ENCODE measurements around the gene UBL5.
"Not testable (repeated sequence)": the region's sequence is repeated elsewhere in the genome, so short reads cannot be mapped to it uniquely, and the experiment has no call there.

UBL5 gene

DNA sequence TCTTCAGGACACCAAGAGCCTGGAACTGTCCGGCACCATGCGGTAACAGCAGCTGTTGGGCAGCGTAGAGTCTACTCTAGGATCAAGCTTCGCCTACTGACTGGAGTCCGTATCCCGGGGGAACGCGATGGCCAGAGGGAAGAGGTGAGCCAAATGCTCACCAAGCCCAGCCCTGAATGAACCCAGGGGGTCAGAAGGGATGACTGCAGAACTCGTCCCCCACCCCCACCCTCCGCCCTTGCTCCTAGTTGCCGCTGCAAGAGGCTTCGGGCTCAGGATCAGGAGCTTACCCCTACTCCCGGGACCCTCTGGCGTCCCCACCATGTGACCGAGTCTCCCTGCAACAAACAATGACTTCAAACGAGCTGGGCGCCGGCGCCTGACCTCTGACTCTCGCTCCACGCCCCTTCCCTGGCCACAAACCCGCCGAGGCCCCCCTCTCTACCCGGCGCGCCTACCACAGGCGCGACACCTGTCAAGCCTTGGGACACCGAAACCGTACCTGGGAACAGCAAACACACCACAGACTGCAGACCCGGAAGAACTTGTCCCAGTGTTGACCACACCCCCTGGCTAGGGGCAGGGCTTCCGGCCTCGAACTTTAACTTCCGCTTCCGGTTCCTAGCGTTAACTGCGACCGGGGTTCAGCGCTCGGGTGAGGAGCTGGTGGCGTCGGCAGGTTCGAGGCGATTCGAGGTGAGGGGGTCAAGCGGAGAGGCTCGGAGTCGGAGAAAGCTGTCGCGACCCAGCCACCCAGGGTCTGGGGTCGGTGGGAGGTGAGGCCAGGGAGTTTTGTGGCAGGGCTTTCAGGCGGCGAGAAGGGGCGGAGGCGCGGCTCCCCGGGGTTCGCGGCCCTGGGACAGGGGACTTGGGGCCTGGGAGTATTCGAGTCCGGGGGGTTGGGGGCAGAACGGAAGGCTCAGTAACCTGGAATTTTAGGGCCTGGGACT, at the start of gene UBL5:
Gene UBL5, plus strand, starts transcription at position 630 of the 950 bp plus-strand sequence. CDS start 420 bp downstream, outside the sequence.
- peak; percentile 92 for DNase-seq (ENCODE audit: low spot score)

- DNase-seq (ENCODE audit: low spot score) = no peak
These were observed 45.4 kb upstream of the UBL5 start for GRCh38 chr19:9782338-9782737.

DNA sequence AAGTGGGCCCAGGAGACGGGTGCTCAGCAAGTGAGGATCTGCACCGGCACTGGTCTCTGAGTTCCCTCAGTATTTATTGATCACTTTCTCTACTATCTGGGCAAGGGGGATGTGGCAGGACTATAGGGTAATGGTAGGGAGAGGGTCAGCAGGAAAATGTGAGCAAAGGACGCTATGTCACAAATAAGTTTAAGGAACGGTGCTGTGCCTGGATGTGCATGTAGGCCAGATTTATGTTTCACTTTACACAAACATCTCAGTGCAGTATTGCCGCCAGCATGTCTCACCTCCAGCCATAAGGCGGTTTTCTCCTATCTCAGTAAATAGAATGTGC, 43.6 kb upstream of the UBL5 start:
- not testable (repeated sequence) for DNase-seq (ENCODE audit: low spot score)

- peak; percentile 94 for DNase-seq (ENCODE audit: low spot score)
These were observed 42.1 kb upstream of the UBL5 start for GRCh38 chr19:9785367-9786331.

GRCh38 chr19:9786342-9786741, 41.4 kb upstream of the UBL5 start:
- DNase-seq (ENCODE audit: low spot score) = no peak

DNA sequence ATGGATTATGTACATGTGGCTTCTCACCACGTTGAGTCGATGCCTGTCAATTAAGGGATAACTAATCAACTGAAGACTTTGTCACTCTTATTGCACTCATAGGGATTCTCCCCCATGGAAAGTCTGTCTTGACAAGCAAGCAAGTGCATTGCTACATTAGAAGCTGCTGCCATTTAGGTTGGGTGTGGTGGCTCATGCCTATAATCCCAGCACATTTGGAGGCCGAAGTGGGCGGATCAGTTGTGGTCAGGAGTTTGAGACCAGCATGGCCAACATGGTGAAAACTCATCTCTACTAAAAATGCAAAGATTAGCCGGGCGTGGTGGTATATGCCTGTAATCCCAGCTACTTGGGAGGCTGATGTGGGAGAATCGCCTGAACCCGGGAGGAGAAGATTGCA, 40.9 kb upstream of the UBL5 start:
- DNase-seq (ENCODE audit: low spot score) = no peak

DNA sequence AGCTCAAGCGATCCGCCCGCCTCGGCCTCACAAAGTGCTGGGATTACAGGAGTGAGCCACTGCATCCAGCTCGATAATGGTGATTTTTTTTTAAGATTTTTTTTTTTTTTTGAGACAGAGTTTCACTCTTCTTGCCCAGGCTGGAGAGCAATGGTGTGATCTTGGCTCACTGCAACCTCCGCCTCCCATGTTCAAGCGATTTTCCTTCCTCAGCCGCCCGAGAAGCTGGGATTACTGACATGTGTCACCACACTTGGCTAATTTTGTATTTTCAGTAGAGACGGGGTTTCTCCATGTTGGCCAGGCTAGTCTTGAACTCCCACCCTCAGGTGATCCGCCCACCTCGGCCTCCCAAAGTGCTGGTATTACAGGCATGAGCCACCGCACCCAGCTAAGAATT, 39.1 kb upstream of the UBL5 start:
- DNase-seq (ENCODE audit: low spot score) = not testable (repeated sequence)

GRCh38 chr19:9789066-9789465, 38.7 kb upstream of the UBL5 start:
- DNase-seq (ENCODE audit: low spot score) = no peak

GRCh38 chr19:9789579-9789978, 38.1 kb upstream of the UBL5 start:
- DNase-seq (ENCODE audit: low spot score) = not testable (repeated sequence)

GRCh38 chr19:9791073-9791367, 36.7 kb upstream of the UBL5 start:
- not testable (repeated sequence) for DNase-seq (ENCODE audit: low spot score)

- DNase-seq (ENCODE audit: low spot score) = peak; percentile 88
These were observed 36.0 kb upstream of the UBL5 start for GRCh38 chr19:9791552-9792205.

GRCh38 chr19:9792206-9793070, 35.3 kb upstream of the UBL5 start:
- DNase-seq (ENCODE audit: low spot score) = peak; percentile 88

GRCh38 chr19:9793071-9793591, 34.6 kb upstream of the UBL5 start:
- DNase-seq (ENCODE audit: low spot score) = no peak

DNA sequence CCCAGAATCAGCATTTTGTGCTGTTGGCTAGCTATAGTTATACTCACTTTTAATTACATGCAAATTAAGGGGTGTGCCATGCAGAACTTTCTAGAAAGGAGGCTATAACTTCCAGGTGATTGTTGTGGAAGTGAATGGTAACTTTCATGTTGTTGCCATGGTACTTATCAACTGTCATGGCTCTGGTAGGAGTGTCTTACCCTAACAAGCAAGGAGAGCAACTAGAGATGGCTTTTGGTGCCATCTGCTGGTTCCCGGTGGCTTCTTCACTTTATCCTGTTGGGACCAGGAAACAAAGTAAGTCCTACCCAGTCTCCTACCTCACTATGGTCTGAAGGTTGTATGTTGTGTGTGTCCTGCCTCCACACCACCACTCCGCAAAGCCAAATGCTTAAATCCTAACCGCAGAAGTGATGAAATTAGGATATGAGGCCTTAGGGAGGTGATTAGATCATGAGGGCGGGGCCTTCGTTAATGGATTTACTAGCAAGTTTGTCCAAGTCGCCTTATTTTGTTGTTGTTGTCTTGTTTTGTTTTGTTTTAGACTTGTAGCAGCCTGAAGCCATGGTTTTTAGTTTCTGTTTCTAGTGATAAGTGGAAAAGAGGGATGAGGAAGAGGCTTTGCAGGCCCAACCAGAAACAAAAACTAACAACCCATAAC, 31.5 kb upstream of the UBL5 start:
- peak; percentile 62 for DNase-seq (ENCODE audit: low spot score)

- no peak for DNase-seq (ENCODE audit: low spot score)
These were observed 29.8 kb upstream of the UBL5 start for GRCh38 chr19:9797871-9798270.

- DNase-seq (ENCODE audit: low spot score) = no peak
These were observed 28.6 kb upstream of the UBL5 start for GRCh38 chr19:9799162-9799561.

- no peak for DNase-seq (ENCODE audit: low spot score)
These were observed 25.7 kb upstream of the UBL5 start for GRCh38 chr19:9801976-9802375.

DNA sequence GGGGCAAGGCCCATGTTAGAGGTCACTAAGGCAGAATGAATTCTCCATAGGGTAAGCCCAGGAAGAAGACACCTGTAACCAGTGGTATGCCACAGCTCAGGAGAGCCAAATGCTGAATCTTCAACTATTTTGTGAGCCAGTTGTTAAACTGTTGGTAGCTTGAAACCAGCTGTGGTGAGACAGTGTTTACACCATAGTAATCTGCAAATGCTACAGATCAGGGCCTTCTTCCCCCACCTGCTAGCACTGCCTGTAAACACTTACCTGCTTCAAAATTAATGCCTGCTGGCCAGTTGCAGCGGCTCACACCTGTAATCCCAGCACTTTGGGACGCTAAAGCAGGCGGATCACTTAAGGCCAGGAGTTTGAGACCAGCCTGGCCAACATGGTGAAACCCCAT, 20.9 kb upstream of the UBL5 start:
- no peak for DNase-seq (ENCODE audit: low spot score)

GRCh38 chr19:9808855-9809824, 18.6 kb upstream of the UBL5 start:
- no peak for DNase-seq (ENCODE audit: low spot score)

All from D341Med (cell line).